Heart left ventricle (tissue), 16 donors: ENCODE data around the gene ABCC3. TPM values are rescaled to one million over a fixed set of nuclear protein-coding genes. Genes with fewer than 3 reads are reported as not detected.

Experiments used
- ATAC-seq, 4 donors: fragments of 200-7000 bp; cut with Tn5 transposase; one replicate each; pipeline ENCODE4 v1.9.1; 2020 to 2022; ENCODE audit warnings: moderate library complexity in 4 of 4, mild to moderate bottlenecking in 3 of 4, moderate number of reproducible peaks in 1 of 4
- DNase-seq, 5 donors: peaks; one replicate each; pipeline ENCODE4 v3.0.0-alpha.2; 2020
- H3K27ac ChIP-seq, 12 donors: fragments of 200-600 bp; sonication (generic) in 4 of 12; one replicate each; pipeline versions ENCODE4 v1.5.0 to v1.8.0; 2016 to 2022; ENCODE audit warnings: mild to moderate bottlenecking in 2 of 12
- H3K27me3 ChIP-seq, 9 donors: fragments of 200-600 bp; sonication (generic) in 2 of 9; one replicate each; pipeline versions ENCODE4 v1.5.1 to v1.8.0; 2016 to 2022; ENCODE audit warnings: mild to moderate bottlenecking in 3 of 9
- H3K36me3 ChIP-seq, 9 donors: fragments of 200-600 bp; sonication (generic) in 2 of 9; one replicate each; pipeline versions ENCODE4 v1.5.0 to v1.8.0; 2018 to 2022; ENCODE audit warnings: mild to moderate bottlenecking in 2 of 9
- H3K4me1 ChIP-seq, 12 donors: fragments of 200-600 bp; sonication (generic) in 4 of 12; one replicate each; pipeline versions ENCODE4 v1.5.0 to v1.8.0; 2016 to 2022; ENCODE audit warnings: mild to moderate bottlenecking in 3 of 12
- H3K4me3 ChIP-seq, 12 donors: fragments of 200-600 bp; sonication (generic) in 4 of 12; one replicate each; pipeline versions ENCODE4 v1.5.0 to v1.8.0; 2017 to 2022; ENCODE audit warnings: mild to moderate bottlenecking in 9 of 12, moderate library complexity in 4 of 12
- H3K9me3 ChIP-seq, 12 donors: fragments of 200-600 bp; sonication (generic) in 4 of 12; one replicate each; pipeline versions ENCODE4 v1.5.0 to v1.8.0; 2016 to 2022; ENCODE audit warnings: mild to moderate bottlenecking in 1 of 12
- POLR2A ChIP-seq, 2 donors: fragments of 450-650 bp; IDR thresholded peaks; one replicate each; pipeline ENCODE4 v1.6.1; 2017; ENCODE audit warnings: antibody characterized with exemption in 2 of 2, mild to moderate bottlenecking in 2 of 2, moderate library complexity in 2 of 2
- WGBS, 4 donors: extraction: QIAGEN DNeasy Blood & Tissue Kit in 2 of 4; methylation state at CpG; one replicate each; pipeline versions ENCODE4 v1.1.5 to v1.1.7; 2013 to 2018; 5-methylcytosine and 5-hydroxymethylcytosine counted together
- intact Hi-C, 10 donors: fragments of 100-400 bp; cut with DNase I; formaldehyde crosslinking; loops; one replicate each; pipeline versions ENCODE4 v1.11.1 to v1.14.2; 2022
- polyA plus RNA-seq, 2 donors: library from polyadenylated mRNA; stranded (reverse); fragments of 200-250 nt; gene quantifications; one replicate each; pipeline ENCODE4 v1.2.3, GENCODE V29; 2013
- total RNA-seq, 9 donors: library from RNA; depleted of rRNA in 2 of 9; stranded (reverse); fragments of >200 nt in 2 of 9; fragmentation: NEBNext Ultra II Directional in 3 of 9; extraction: Animal tissue kit (Norgen Biotek cat#: 25700) in 3 of 9; gene quantifications; one replicate each; pipeline versions ENCODE4 v1.1.0 to v1.2.4, GENCODE V29; 2016 to 2023
- TF ChIP-seq, protein P1 (sequence below), 12 donors: fragments of 200-600 bp; sonication (generic) in 4 of 12; IDR thresholded peaks; one replicate each; pipeline versions ENCODE4 v1.5.0 to v1.8.0; 2018 to 2022; ENCODE audit warnings: antibody characterized with exemption in 12 of 12, mild to moderate bottlenecking in 5 of 12
- donor health status: ischemic (EF 13 %, LVEDD 7.1; RV severe dilation, severe dysfunction).
- donor health status: healthy with polysubstance abuse.
- donor health status: DM: no; HTN: yes; CAD: no.
- donor health status: DM: no; HTN: no; CAD: no.
- donor health status: ischemic (EF 25% LVEDD 6.9; RV normal size, moderate dysfunction).
- donor health status: ischemic (EF 25% LVEDD 5.7; RV mildly dilated, moderate dysfunction).
- donor health status: healthy.
- donor health status: DM: yes; HTN: yes; CAD: no.
- donor health status: ischemic (EF 35%, LVEDD 5.7; RV mildly dilated, moderate dysfunction).
- donor health status: nonischemic (EF 11% LVEDD 7.7; RV severe dilation, severe dysfunction).
- donor health status: DM: yes; HTN: yes; CAD: no.
- donor health status: PGD.
- donor health status: ischemic (EF 29% LVEDD 5.4; RV normal size, mild dysfunction).
- donor health status: nonischemic (EF 23%, LVEDD 6.1; RV moderate dilation, normal function).

The ABCC3 gene
- total and polyA plus RNA-seq, 11 donors, result 0.20 to 21.6 (median 1.3) TPM; not detected in 1

DNA sequence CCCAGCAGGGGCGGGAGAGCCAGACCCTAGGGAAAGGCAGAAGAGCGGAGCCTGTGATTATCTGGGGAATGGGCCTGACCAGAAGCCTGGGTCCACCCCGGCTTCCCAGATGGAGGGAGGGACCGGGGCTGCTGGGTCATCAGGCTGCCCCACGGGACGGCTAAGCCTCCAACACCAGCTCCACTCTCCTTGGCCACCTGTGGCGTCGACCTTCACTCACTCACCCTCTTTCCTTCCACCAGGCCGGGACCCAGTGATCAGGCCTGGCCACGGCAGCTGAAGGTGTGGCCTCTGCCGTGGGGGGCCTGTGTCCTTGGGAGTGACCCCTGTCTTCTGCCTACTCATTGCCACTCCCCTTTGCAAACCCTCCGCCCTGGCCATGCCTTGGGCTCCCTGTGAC lies 22.4 kb upstream of the ABCC3 start:
- H3K27me3 ChIP-seq, result peaks cover 0 to 23% (median 0%) of the 10 kb centered on the region in 9 donors
- no peaks in the 10 kb centered on the region for H3K36me3 ChIP-seq
- H3K4me1 ChIP-seq, result peaks cover 0 to 7% (median 0%) of the 10 kb centered on the region in 12 donors
- no peak overlapping the region for H3K27ac ChIP-seq
- no peaks in the 10 kb centered on the region for H3K9me3 ChIP-seq
- peak in 1 of 4 donors; percentile 7 for ATAC-seq
- intact Hi-C loops, result loop anchor here in 3 of 10 donors (2.0 to 5.0 kb wide), 3 partner anchors 60 to 130 kb away; partner anchors contain the start of gene SPATA20 (in 1 of the 3)
- TF ChIP-seq POLR2A (IDR thresholded peaks at IDR 0.05), result no peak
- TF ChIP-seq, protein P1, sequence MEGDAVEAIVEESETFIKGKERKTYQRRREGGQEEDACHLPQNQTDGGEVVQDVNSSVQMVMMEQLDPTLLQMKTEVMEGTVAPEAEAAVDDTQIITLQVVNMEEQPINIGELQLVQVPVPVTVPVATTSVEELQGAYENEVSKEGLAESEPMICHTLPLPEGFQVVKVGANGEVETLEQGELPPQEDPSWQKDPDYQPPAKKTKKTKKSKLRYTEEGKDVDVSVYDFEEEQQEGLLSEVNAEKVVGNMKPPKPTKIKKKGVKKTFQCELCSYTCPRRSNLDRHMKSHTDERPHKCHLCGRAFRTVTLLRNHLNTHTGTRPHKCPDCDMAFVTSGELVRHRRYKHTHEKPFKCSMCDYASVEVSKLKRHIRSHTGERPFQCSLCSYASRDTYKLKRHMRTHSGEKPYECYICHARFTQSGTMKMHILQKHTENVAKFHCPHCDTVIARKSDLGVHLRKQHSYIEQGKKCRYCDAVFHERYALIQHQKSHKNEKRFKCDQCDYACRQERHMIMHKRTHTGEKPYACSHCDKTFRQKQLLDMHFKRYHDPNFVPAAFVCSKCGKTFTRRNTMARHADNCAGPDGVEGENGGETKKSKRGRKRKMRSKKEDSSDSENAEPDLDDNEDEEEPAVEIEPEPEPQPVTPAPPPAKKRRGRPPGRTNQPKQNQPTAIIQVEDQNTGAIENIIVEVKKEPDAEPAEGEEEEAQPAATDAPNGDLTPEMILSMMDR (IDR thresholded peaks at IDR 0.05), result no peak
- DNase-seq, result no peak
- 82 to 98% (median 91%) methylated on average over 9 to 12 of the region's 12 CpGs for WGBS, 4 donors
- no peak overlapping the region for H3K4me3 ChIP-seq

DNA sequence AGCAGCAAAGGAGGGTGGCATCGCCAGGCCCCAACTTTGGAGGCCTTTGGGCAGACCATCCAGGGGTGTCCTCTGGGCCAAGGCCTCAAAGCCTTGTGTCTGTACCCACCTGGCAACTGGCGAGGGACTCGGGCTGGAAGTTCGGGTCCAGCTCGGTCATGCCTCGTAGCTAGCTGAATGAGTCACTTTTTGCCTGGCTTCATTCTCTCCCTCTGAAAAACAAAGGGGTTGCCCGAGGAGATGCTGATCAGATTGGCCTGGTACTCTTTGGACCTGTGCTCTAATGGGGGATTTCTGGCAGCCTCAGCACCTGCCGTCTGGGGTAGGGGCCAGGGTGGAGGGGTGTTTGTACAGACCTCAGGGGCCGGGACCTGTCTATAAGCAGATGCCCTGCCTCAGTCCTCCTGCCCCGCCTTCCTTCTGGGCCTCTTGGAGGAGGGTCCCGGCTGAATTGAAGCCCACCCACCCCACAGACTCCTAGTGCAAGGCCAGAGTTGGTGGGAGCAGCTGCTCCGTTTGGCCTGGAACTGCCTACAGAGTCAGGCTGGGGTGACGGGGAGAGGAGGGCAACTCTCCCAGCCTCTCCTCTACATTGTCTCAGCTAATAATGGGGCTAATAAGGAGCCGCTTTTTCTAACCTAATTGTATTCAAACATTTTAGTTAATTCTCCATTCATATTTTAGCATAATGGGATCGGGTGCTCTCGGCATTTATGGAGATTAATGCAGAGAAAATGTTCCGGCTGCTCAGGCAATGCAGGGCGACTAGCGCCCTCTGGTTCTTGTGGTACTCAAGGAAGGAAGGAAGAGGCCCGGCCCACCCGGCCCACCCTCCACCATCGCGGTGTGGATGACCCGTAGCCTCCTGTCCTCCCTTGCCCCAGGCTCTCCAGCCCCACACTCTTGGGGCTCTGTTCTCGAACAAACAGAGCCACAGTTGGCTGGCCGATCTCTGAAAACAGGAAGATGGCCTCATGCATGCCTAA lies 21.4 kb upstream of the ABCC3 start:
- H3K4me1 ChIP-seq, result peaks cover 0 to 7% (median 0%) of the 10 kb centered on the region in 12 donors
- H3K36me3 ChIP-seq, result no peaks in the 10 kb centered on the region
- ATAC-seq (peak in 1 of 4 donors; percentile 38), DNase-seq (no peak)
- WGBS, 4 donors, result 51 to 63% (median 59%) methylated on average over 24 to 26 of the region's 26 CpGs
- H3K4me3 ChIP-seq, result no peak overlapping the region
- TF ChIP-seq, protein P1 (IDR thresholded peaks at IDR 0.05), result peak in 11 of 12 donors; percentile 16 to 60 (median 45)
- no peak for TF ChIP-seq POLR2A (IDR thresholded peaks at IDR 0.05)
- H3K9me3 ChIP-seq, result no peaks in the 10 kb centered on the region
- peaks cover 0 to 16% (median 0%) of the 10 kb centered on the region in 9 donors for H3K27me3 ChIP-seq
- intact Hi-C loops, result loop anchor here in 4 of 10 donors (1.0 to 5.0 kb wide), 4 partner anchors 61 to 131 kb away; partner anchors contain the start of gene SPATA20 (in 1 of the 4)
- no peak overlapping the region for H3K27ac ChIP-seq

DNA sequence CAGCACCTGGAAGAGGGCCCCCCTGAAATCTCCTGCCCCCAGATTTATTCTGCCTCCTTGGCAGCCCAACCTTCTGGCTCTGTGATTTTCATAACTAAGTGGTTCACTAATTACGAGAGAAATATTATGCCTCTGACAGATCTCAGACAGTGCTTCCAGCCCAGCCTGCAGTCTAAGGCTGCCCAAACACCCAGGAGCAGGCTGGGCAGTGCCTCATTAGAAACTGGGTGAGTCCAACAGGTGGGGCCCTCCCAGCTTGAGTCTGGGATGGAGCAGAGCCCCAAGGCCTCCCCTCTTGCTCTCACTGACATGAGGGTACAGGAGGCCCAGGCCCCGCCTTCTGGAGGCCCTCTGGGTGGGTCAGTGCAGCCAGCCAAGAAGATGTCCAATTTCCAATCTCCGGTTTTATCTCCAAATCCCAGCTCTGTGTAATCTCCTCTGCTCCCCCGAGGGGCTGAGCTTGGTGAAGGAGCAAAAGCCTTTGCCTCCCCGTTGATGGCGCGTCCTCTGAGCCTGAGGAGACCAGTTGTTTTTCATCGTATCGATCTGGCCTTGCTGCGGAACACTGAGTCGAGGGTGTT lies 20.1 kb upstream of the ABCC3 start:
- intact Hi-C loops, result loop anchor here in 4 of 10 donors (5.0 kb wide), 2 partner anchors 62 to 132 kb away; no protein-coding TSS in a partner anchor
- ATAC-seq, result no peak
- Histone ChIP-seq H3K4me3 (no peak overlapping the region), H3K36me3 (no peaks in the 10 kb centered on the region), H3K4me1 (peaks cover 0 to 14% (median 0%) of the 10 kb centered on the region in 12 donors), H3K9me3 (no peaks in the 10 kb centered on the region), H3K27ac (no peak overlapping the region), H3K27me3 (peaks cover 0 to 9% (median 0%) of the 10 kb centered on the region in 9 donors)
- no peak for DNase-seq
- 61 to 81% (median 74%) methylated on average over 9 to 11 of the region's 11 CpGs for WGBS, 4 donors
- TF ChIP-seq, protein P1 (IDR thresholded peaks at IDR 0.05), result no peak
- TF ChIP-seq POLR2A (IDR thresholded peaks at IDR 0.05), result no peak
